Peyer's patch (tissue), 4 donors: Measurements from ENCODE around the gene HRAS.

Experiments used
- CTCF ChIP-seq, 6 experiments: fragments of 450-650 bp in 4 of 6; fragments of 200-600 bp in 2 of 6; sonication (generic) in 1 of 6; IDR thresholded peaks; one replicate each; pipeline ENCODE4 v1.5.1; 2017 to 2019; ENCODE audit warnings: antibody characterized with exemption in 6 of 6, mild to moderate bottlenecking in 3 of 6, moderate library complexity in 1 of 6
- POLR2A ChIP-seq, 2 donors: fragments of 450-650 bp; IDR thresholded peaks; one replicate each; pipeline ENCODE4 v1.5.1; 2017; ENCODE audit warnings: antibody characterized with exemption in 2 of 2, mild to moderate bottlenecking in 2 of 2, moderate library complexity in 2 of 2

GRCh38 chr11:576811-577610 is 41.6 kb upstream of the HRAS start:
- no peak for TF ChIP-seq CTCF (IDR thresholded peaks at IDR 0.05)
- no peak for TF ChIP-seq POLR2A (IDR thresholded peaks at IDR 0.05)
